ENCODE results near the gene LDLRAD3.

LDLRAD3 gene

DNA sequence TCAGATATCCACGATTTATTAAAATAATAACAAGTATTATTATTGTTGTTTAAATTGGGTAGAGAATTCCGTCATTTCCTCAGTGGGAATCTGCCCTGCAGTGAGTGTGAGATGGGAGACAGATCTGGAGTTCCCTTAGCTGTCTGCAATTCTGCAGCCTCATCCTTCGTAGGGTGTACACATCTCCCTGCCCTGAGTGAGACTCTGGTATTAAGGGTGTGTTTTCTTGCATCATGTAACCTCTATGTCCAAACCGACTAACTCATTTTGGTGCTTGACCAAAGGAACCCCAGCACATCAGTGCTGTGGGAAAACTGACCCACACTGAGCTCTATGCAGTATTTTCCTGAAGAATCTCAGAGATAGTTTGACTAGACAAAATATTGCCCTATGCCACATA lies 157.6 kb downstream of the LDLRAD3 start:
- H3K36me3 ChIP-seq: peaks cover 37% of the 10 kb centered on the region

DNA sequence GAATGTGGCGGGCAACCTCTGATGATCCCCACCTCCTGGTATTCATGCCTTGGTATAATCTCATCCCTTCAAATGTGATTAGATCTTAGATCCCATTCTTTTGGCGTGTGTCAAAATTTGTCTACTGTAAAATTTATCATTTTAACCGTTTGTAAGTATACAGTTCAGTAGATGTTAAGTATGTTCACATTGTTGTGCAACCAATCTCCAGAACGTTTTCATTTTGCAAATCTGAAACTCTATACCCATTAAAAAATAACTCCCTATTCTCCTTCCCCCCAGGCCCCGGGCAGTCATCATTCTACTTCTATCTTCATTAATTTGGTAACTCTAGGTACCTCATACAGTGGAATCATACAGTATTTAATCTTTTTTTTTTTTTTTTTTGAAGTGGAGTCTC lies 159.0 kb downstream of the LDLRAD3 start:
- no peak overlapping the region for H3K4me3 ChIP-seq (ENCODE audit: low read depth, low read length)
- H3K27ac ChIP-seq: no peak overlapping the region
- no peaks in the 10 kb centered on the region for H3K27me3 ChIP-seq (ENCODE audit: insufficient read depth, low read depth, severe bottlenecking)
- no peaks in the 10 kb centered on the region for H3K9me3 ChIP-seq (ENCODE audit: severe bottlenecking)
- no peak for DNase-seq
- H3K36me3 ChIP-seq: peaks cover 41% of the 10 kb centered on the region
- TF ChIP-seq, protein P1, sequence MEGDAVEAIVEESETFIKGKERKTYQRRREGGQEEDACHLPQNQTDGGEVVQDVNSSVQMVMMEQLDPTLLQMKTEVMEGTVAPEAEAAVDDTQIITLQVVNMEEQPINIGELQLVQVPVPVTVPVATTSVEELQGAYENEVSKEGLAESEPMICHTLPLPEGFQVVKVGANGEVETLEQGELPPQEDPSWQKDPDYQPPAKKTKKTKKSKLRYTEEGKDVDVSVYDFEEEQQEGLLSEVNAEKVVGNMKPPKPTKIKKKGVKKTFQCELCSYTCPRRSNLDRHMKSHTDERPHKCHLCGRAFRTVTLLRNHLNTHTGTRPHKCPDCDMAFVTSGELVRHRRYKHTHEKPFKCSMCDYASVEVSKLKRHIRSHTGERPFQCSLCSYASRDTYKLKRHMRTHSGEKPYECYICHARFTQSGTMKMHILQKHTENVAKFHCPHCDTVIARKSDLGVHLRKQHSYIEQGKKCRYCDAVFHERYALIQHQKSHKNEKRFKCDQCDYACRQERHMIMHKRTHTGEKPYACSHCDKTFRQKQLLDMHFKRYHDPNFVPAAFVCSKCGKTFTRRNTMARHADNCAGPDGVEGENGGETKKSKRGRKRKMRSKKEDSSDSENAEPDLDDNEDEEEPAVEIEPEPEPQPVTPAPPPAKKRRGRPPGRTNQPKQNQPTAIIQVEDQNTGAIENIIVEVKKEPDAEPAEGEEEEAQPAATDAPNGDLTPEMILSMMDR (IDR thresholded peaks at IDR 0.05; ENCODE audit: low read depth, low read length): no peak

More for the DNA sequence above, 157.6 kb downstream of the LDLRAD3 start:
- Histone ChIP-seq H3K27me3 (ENCODE audit: insufficient read depth, low read depth, severe bottlenecking) (no peaks in the 10 kb centered on the region), H3K4me3 (ENCODE audit: low read depth, low read length) (no peak overlapping the region), H3K27ac (no peak overlapping the region), H3K9me3 (ENCODE audit: severe bottlenecking) (no peaks in the 10 kb centered on the region)
- DNase-seq: no peak
- TF ChIP-seq, protein P1 (IDR thresholded peaks at IDR 0.05; ENCODE audit: low read depth, low read length): no peak

DNA sequence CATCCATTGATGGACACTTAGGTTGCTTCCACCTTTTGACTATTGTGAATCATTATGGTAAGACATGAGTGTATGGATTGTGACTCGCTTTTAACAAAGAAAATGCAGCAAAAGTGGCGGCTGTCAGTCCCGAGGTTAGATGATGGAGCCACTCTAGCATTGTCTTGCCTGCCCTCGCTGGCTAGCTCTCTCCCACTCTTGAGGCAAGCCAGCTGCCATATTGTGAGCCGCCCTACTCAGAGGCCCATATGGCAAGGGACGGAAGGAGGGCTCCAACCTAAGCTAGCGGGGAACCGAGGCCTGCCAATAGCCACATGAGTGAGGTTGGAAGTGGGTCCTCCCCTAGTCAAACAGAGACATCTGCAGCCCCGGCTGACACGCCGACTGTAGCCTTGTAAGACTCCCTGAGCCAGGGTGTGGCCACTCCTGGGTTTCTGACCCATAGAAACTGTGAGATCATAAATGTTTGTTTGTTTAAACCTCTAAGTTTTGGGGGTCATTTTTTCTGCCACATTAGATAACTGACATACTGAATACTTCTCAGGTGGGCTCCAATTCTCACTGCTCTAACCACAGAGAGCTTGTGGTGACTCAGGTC lies 160.2 kb downstream of the LDLRAD3 start:
- no peak overlapping the region for H3K27ac ChIP-seq
- no peaks in the 10 kb centered on the region for H3K27me3 ChIP-seq (ENCODE audit: insufficient read depth, low read depth, severe bottlenecking)
- H3K36me3 ChIP-seq: peaks cover 32% of the 10 kb centered on the region
- TF ChIP-seq, protein P1 (IDR thresholded peaks at IDR 0.05; ENCODE audit: low read depth, low read length): no peak
- DNase-seq: no peak
- H3K4me3 ChIP-seq (ENCODE audit: low read depth, low read length): no peak overlapping the region
- no peaks in the 10 kb centered on the region for H3K9me3 ChIP-seq (ENCODE audit: severe bottlenecking)

DNA sequence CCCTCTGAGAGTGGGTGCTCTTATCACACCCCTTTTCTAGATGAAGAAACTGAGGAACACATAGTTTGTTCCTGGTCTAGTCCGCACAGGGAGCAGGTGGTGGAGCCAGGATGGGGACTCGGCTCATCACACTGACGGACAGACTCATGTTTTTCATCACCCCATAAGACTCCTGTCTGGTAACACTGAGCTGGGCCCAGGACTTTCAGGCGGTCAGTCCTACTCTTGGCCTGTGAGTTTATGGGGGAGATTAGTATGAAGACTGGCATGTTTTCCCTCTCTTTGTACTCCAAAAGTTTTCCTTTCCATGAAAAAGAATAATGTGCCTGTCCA lies 160.8 kb downstream of the LDLRAD3 start:
- Histone ChIP-seq H3K27ac (no peak overlapping the region), H3K27me3 (ENCODE audit: insufficient read depth, low read depth, severe bottlenecking) (no peaks in the 10 kb centered on the region), H3K4me3 (ENCODE audit: low read depth, low read length) (no peak overlapping the region), H3K36me3 (peaks cover 26% of the 10 kb centered on the region), H3K9me3 (ENCODE audit: severe bottlenecking) (no peaks in the 10 kb centered on the region)
- DNase-seq: no peak
- TF ChIP-seq, protein P1 (IDR thresholded peaks at IDR 0.05; ENCODE audit: low read depth, low read length): no peak

DNA sequence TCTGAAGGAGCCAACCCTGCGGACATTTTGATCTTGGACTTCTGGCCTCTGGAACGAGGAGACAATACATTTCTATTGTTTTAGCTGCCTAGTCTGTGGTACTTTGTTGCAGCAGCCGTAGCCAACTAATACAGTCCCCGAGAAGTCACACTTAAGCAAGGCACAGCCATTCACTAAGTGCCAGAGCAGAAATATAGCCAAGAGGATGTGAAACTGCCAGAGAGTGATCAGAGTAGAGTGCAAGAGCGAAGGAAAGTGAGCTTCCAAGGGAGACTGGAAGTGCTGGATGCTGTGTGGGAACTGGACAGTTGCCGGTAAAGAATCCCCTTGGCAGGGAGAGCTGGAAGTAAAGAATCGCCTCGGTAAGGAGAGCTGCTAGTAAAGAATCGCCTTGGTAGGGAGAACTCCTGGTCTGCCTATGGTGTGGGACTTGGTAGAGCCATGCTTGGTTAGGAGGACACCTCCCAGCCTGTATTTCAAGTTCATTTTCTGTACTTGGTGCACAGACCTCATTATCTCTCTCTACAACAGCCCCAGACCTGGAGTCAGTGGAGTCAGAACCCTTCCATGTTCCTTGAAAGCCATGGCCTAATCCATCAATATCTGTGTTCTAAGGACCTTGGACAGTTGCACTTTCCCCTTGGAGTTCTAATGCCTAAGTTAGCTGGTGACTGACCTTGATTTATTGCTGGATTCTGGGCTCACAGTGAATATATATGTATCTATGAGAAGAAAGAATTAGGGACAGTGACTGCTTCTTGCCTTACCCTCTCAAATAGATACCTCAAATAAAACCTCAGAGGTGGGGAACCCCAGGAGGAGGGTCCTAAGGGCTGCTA lies 162.1 kb downstream of the LDLRAD3 start:
- Histone ChIP-seq H3K27me3 (ENCODE audit: insufficient read depth, low read depth, severe bottlenecking) (no peaks in the 10 kb centered on the region), H3K4me3 (ENCODE audit: low read depth, low read length) (no peak overlapping the region), H3K9me3 (ENCODE audit: severe bottlenecking) (no peaks in the 10 kb centered on the region), H3K36me3 (peaks cover 14% of the 10 kb centered on the region), H3K27ac (no peak overlapping the region)
- TF ChIP-seq, protein P1 (IDR thresholded peaks at IDR 0.05; ENCODE audit: low read depth, low read length): no peak
- DNase-seq: no peak

Measured in WERI-Rb-1 (cell line).